ENCODE data around the gene KREMEN2. TPM values are rescaled to one million over a fixed set of nuclear protein-coding genes. Genes with fewer than 3 reads are reported as not detected.

Gene KREMEN2
- total RNA-seq, 1 experiment from 2014 or later = 0.49 TPM

DNA sequence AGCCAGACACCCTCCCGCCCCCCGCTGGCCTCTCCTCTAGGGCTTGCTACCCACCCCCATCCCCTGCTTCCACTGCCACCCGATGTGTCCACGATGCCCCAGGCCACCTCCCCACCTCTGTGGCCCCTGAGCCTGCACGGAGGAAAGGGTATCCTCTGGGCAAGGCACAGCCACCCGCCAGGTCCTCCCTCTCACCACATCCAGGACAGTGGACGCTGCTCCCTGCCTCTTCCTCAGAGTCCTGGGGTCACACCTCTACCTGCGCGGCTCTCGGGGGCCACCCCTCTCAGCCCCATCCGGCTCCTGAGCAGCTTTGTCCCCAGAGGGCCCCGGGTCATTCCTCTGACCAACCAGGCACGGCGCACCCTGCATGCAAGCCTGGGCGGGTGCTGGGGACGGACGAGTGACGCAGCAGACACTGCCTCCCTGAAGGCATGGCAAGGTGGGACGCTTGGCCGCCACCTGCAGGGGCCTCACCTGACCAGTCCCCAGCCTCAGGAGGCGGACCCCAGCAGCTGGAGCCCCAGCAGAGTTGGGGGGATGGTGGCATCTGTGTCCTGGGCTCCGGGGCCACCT, 27.6 kb upstream of the KREMEN2 start:
- POLR2A ChIA-PET (ENCODE audit: low non-redundant PET) = no interaction called here
- H3K9me3 ChIP-seq (ENCODE audit: low read depth, low read length, poor library complexity, severe bottlenecking) = no peaks in the 10 kb centered on the region
- TF ChIP-seq EZH2 (IDR thresholded peaks at IDR 0.05; ENCODE audit: borderline replicate concordance, low read depth, low read length, poor library complexity, severe bottlenecking) = no peak
- TF ChIP-seq, protein P1, sequence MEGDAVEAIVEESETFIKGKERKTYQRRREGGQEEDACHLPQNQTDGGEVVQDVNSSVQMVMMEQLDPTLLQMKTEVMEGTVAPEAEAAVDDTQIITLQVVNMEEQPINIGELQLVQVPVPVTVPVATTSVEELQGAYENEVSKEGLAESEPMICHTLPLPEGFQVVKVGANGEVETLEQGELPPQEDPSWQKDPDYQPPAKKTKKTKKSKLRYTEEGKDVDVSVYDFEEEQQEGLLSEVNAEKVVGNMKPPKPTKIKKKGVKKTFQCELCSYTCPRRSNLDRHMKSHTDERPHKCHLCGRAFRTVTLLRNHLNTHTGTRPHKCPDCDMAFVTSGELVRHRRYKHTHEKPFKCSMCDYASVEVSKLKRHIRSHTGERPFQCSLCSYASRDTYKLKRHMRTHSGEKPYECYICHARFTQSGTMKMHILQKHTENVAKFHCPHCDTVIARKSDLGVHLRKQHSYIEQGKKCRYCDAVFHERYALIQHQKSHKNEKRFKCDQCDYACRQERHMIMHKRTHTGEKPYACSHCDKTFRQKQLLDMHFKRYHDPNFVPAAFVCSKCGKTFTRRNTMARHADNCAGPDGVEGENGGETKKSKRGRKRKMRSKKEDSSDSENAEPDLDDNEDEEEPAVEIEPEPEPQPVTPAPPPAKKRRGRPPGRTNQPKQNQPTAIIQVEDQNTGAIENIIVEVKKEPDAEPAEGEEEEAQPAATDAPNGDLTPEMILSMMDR (conservative IDR thresholded peaks at IDR 0.05; ENCODE audit: low read depth, low read length) = no peak
- H3K4me3 ChIP-seq (ENCODE audit: low read depth, low read length, poor library complexity, severe bottlenecking) = no peak overlapping the region
- no peaks in the 10 kb centered on the region for H3K4me1 ChIP-seq (ENCODE audit: insufficient read depth, low read length, poor library complexity, severe bottlenecking)
- intact Hi-C loops (cut with micrococcal nuclease; ENCODE audit: unreplicated experiment) = no loop called here
- no peaks in the 10 kb centered on the region for H3K27me3 ChIP-seq (replicated peaks; ENCODE audit: insufficient read depth, low read depth, low read length, poor library complexity)
- CTCF ChIA-PET = no interaction called here
- H3K36me3 ChIP-seq (ENCODE audit: insufficient read depth, low read length, poor library complexity, severe bottlenecking) = peaks cover 26% of the 10 kb centered on the region
- DNase-seq (ENCODE audit: low spot score) = no peak
- H3K27ac ChIP-seq (ENCODE audit: low read depth, low read length, poor library complexity, severe bottlenecking) = no peak overlapping the region
- no TSS peak for BruUV-seq (replicated peaks)

DNA sequence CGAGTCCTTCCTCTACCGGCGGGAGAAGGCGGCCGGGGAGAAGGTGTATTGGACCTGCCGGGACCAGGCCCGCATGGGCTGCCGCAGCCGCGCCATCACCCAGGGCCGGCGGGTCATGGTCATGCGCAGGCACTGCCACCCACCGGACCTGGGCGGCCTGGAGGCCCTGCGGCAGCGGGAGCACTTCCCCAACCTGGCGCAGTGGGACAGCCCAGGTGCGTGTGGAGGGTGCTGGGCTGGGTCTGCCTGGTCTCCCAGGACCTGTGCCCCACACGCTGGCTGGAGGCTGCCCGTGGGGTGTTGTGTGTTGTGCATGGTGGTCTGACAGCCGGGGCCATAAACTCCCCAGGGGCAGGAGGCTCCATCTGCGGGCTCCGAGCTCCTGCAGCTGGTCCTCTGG, 26.9 kb upstream of the KREMEN2 start:
- Histone ChIP-seq H3K36me3 (ENCODE audit: insufficient read depth, low read length, poor library complexity, severe bottlenecking) (peaks cover 28% of the 10 kb centered on the region), H3K9me3 (ENCODE audit: low read depth, low read length, poor library complexity, severe bottlenecking) (no peaks in the 10 kb centered on the region), H3K4me3 (ENCODE audit: low read depth, low read length, poor library complexity, severe bottlenecking) (no peak overlapping the region), H3K27ac (ENCODE audit: low read depth, low read length, poor library complexity, severe bottlenecking) (no peak overlapping the region), H3K27me3 (replicated peaks; ENCODE audit: insufficient read depth, low read depth, low read length, poor library complexity) (no peaks in the 10 kb centered on the region), H3K4me1 (ENCODE audit: insufficient read depth, low read length, poor library complexity, severe bottlenecking) (no peaks in the 10 kb centered on the region)
- DNase-seq (ENCODE audit: low spot score) = no peak
- no peak for TF ChIP-seq EZH2 (IDR thresholded peaks at IDR 0.05; ENCODE audit: borderline replicate concordance, low read depth, low read length, poor library complexity, severe bottlenecking)
- TF ChIP-seq, protein P1 (conservative IDR thresholded peaks at IDR 0.05; ENCODE audit: low read depth, low read length) = no peak
- intact Hi-C loops (cut with micrococcal nuclease; ENCODE audit: unreplicated experiment) = no loop called here
- no TSS peak for BruUV-seq (replicated peaks)
- POLR2A ChIA-PET (ENCODE audit: low non-redundant PET) = no interaction called here
- CTCF ChIA-PET = no interaction called here

DNA sequence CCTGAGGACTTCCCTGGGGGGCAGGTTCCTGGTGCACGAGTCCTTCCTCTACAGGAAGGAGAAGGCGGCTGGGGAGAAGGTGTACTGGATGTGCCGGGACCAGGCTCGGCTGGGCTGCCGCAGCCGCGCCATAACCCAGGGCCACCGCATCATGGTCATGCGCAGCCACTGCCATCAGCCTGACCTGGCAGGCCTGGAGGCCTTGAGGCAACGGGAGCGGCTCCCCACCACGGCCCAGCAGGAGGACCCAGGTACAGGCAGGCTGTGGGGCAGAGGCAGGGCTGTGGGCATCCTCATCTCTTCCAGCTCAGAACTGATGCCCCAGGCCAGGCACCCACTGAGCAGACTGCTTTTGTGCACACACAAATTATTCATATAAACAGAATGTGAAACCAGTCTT, 25.9 kb upstream of the KREMEN2 start:
- no peaks in the 10 kb centered on the region for H3K27me3 ChIP-seq (replicated peaks; ENCODE audit: insufficient read depth, low read depth, low read length, poor library complexity)
- H3K4me1 ChIP-seq (ENCODE audit: insufficient read depth, low read length, poor library complexity, severe bottlenecking) = no peaks in the 10 kb centered on the region
- no peak overlapping the region for H3K4me3 ChIP-seq (ENCODE audit: low read depth, low read length, poor library complexity, severe bottlenecking)
- no peak overlapping the region for H3K27ac ChIP-seq (ENCODE audit: low read depth, low read length, poor library complexity, severe bottlenecking)
- peaks cover 29% of the 10 kb centered on the region for H3K36me3 ChIP-seq (ENCODE audit: insufficient read depth, low read length, poor library complexity, severe bottlenecking)
- TF ChIP-seq EZH2 (IDR thresholded peaks at IDR 0.05; ENCODE audit: borderline replicate concordance, low read depth, low read length, poor library complexity, severe bottlenecking) = no peak
- TF ChIP-seq, protein P1 (conservative IDR thresholded peaks at IDR 0.05; ENCODE audit: low read depth, low read length) = no peak
- intact Hi-C loops (cut with micrococcal nuclease; ENCODE audit: unreplicated experiment) = no loop called here
- CTCF ChIA-PET = no interaction called here
- no peak for DNase-seq (ENCODE audit: low spot score)
- no peaks in the 10 kb centered on the region for H3K9me3 ChIP-seq (ENCODE audit: low read depth, low read length, poor library complexity, severe bottlenecking)
- BruUV-seq (replicated peaks) = no TSS peak
- POLR2A ChIA-PET (ENCODE audit: low non-redundant PET) = no interaction called here

Measured in A673 (cell line).